T-helper 2 cell treated with Interferon-gamma antibody and Interleukin-4, amounts not matched to agents 100 ng/mL and 5 ng/mL, for 36 hours (primary cell): Measurements from ENCODE around the gene LRRC26. TPM values are rescaled to one million over a fixed set of nuclear protein-coding genes. Genes with fewer than 3 reads are reported as not detected.

Experiments used
- intact Hi-C: fragments of 100-400 bp; cut with micrococcal nuclease; formaldehyde crosslinking; loops from one replicate; pipeline ENCODE4 v1.15.1; 2023
- total RNA-seq: library from RNA; stranded (reverse); gene quantifications from 2 replicates; pipeline ENCODE4 v1.2.3, GENCODE V29; 2022

The LRRC26 gene
- total RNA-seq, 1 donor from 2014 or later, result not detected

GRCh38 chr9:137184881-137185660, 15.2 kb upstream of the LRRC26 start:
- intact Hi-C loops, result loop anchor here (5.0 kb wide), 1 partner anchor 58 kb away; no protein-coding TSS in a partner anchor

DNA sequence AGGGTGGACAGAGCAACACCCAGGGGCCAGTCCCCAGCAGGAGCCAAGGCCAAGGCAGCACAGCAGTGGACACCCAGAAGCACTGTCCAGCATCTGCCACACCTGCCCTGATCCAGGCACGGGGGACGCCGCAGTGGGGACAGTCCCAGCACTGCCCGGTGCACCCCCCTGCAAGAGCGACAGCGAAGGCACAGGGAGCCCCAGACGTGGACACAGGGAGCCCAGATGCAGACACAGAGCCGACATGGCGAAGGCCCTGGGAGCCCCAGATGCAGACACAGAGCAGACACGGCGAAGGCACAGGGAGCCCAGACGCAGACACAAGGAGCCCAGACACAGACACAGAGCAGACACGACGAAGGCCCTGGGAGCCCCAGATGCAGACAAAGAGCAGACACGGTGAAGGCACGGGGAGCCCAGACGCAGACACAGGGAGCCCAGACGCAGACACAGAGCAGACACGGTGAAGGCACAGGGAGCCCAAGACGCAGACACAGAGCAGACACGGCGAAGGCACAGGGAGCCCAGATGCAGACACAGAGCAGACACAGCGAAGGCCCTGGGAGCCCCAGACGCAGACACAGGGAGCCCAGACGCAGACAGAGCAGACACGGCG, 14.2 kb upstream of the LRRC26 start:
- intact Hi-C loops, result no loop called here

GRCh38 chr9:137182836-137183235, 13.0 kb upstream of the LRRC26 start:
- intact Hi-C loops, result no loop called here

DNA sequence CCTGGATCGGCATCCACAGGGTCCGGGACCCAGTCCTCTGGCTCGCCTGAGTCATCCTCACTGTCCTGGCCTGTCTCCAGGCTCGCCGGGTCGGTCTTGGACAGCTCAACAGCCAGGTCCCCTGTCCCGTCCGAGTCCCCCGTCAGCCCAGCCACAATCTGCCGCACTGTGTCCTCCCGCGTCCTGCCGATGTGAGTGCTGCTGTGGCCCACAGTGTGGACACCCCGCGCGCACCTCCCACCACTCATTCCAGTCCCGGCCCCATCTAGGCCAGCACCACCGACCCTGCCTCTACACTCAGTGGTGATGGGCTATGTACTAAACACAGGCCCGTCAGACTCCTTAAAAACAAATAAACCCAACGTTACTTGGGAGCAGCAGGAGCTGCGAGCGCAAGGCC, 11.8 kb upstream of the LRRC26 start:
- intact Hi-C loops, result no loop called here

- intact Hi-C loops, result no loop called here
Observed at GRCh38 chr9:137180491-137180890, 10.6 kb upstream of the LRRC26 start.

DNA sequence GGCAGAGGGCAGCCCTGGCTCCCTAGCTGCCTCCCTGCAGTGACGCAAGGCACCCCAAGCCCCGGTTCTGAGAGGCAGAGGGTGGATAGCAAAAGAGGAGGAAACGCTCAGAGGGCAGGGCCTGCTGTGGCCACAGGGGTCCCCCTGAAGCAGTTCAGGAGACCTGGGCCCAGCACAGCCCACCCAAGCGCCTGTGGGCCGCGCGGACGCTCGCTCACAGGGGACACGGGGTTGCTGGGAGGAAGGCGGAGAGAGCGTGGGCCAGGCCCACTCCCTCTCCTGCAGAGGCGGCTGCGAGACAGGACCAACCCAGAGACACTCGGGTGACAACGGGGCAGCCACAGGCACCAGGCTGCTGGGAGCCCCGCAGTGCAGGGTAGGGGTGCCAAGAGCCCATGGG, 9.9 kb upstream of the LRRC26 start:
- intact Hi-C loops, result no loop called here

DNA sequence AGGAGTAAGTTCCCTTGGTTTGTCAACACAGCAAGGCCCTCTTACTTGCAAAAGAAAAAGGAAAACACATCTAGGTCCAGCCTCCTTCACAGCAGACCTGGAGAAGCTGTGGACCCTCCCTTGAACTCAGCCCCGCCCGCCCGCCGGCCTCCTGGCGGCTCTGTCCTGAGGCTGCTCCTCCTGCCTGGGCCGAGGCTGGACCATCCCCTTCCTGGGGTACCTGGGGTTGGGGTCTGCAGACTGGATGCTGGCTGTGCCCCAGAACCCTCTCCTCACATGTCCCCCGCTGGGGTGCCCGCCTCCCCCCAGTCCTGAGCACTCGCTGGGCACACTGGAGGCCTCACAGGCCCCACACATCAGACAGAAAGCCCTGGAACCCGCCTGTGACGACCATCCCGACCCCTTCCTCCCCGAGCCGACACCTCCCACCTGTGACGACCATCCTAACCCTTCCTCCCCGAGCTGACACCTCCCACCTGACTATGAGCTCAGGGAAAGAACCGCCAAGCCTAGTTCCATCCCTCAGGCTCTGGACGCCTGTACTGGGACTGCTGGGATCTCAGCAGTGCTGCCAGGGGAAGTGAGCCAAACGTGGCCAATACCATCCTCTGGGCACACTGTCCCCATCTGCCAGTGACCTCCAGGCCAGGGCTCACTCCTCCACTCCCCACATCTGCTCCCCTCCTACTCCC, 9.2 kb upstream of the LRRC26 start:
- intact Hi-C loops, result no loop called here

DNA sequence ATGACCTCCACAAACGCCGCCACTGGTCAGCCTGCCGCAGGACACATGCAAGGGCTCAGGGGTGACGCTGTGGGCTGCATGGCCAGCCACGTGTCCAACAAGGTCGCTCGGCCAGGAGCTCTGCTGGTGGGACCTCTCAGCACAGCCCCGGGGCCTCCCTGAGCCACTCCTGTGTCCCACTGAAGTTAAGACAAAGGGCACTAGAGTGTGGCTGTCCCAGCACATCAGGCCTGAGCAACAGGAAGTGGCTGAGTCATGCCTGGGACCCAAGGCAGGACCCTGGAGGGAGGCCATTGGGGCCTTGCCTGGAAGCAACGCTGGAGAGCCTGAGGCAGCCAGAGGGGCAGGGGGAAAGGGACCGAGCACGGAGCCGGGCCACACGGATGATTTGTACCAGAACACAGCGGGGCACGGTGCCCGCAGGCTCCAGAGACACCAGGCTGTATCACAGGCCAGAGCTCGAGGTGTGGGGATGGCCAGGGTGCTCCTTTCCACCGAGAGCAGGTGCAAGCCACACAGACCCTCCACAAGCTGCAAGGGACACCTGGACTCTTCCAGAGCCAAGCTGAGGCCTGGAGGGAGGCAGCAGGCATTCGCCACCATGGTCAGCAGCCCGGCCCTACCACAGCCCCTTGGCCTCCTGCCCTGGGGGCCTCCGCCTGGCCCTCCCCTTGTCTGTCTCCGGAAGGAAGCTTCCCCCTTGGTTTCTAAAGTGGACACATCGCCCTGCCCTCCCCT, 8.5 kb upstream of the LRRC26 start:
- intact Hi-C loops, result no loop called here

GRCh38 chr9:137176302-137177182, 6.7 kb upstream of the LRRC26 start:
- intact Hi-C loops, result no loop called here

GRCh38 chr9:137175345-137175961, 5.6 kb upstream of the LRRC26 start:
- intact Hi-C loops, result no loop called here

- intact Hi-C loops, result no loop called here
Observed at GRCh38 chr9:137174722-137175293, 5.0 kb upstream of the LRRC26 start.

GRCh38 chr9:137173796-137174664, 4.2 kb upstream of the LRRC26 start:
- intact Hi-C loops, result no loop called here

- intact Hi-C loops, result no loop called here
Observed at GRCh38 chr9:137172901-137173795, 3.3 kb upstream of the LRRC26 start.

- intact Hi-C loops, result no loop called here
Observed at GRCh38 chr9:137171149-137171900, 1.5 kb upstream of the LRRC26 start.

DNA sequence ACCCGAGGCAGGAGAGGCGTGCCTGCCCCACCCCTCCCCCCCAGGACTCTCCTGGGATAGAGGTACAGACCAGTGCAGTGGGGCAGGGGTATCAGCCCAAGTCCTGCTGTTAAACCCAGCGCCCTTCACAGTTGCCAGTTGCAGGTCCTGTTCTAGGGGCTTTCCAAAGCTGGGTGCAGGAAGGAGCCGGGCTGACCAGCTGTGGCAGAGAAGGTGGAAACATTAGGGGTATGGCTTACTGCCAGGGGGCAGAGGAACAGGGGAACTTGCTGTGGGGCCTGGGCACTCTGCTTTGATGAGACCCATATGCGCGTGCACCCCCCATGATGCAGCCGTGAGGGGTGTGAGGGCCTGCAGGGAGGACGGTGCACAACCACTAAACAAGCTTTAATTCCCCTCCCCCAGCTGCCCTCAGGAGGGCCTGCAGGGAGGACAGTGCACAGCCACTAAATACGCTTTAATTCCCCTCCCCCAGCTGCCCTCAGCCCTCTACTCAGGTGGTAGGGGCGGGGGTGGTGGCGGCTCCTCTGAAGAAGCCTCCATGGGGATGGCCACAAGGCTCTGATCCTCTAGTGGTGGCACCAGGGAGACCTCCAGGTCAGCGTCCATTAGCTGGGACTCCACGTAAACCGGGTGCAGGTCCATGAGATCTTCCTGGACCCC, 766 bp upstream of the LRRC26 start:
- intact Hi-C loops, result no loop called here
